Kidney (tissue), 14 donors: Measurements from ENCODE around the gene TLE5. TPM values are rescaled to one million over a fixed set of nuclear protein-coding genes. Genes with fewer than 3 reads are reported as not detected.

ENCODE experiments used
- DNase-seq, 5 donors: peaks; one replicate each; pipeline ENCODE4 v3.0.0-alpha.2; 2013 to 2020
- FAIRE-seq: peaks from 2 replicates; lab custom pipeline; 2012; peaks lifted over from hg19 to GRCh38; lab: Jason Lieb, UNC
- H3K27ac ChIP-seq, 2 donors: one replicate each; pipeline ENCODE4 v1.7.0; 2013; ENCODE audit warnings: low read depth in 2 of 2, low read length in 2 of 2, inconsistent platforms in 1 of 2
- H3K27me3 ChIP-seq: one replicate; pipeline ENCODE4 v1.7.1; 2013; ENCODE audit warnings: low read length, inconsistent platforms; ENCODE audit not compliant: control insufficient read depth, insufficient read depth
- H3K36me3 ChIP-seq, 3 donors: one replicate each; pipeline versions ENCODE4 v1.7.0 to v1.7.1; 2013; ENCODE audit warnings: low read length in 3 of 3, control low read depth in 1 of 3, inconsistent platforms in 1 of 3; ENCODE audit not compliant: insufficient read depth in 3 of 3, control insufficient read depth in 2 of 3
- H3K4me1 ChIP-seq, 3 donors: one replicate each; pipeline versions ENCODE4 v1.7.0 to v1.7.1; 2013; ENCODE audit warnings: low read length in 3 of 3, inconsistent platforms in 1 of 3, low read depth in 1 of 3; ENCODE audit not compliant: control insufficient read depth in 2 of 3, insufficient read depth in 2 of 3
- H3K4me3 ChIP-seq, 3 donors: one replicate each; pipeline versions ENCODE4 v1.7.0 to v1.8.1; 2013; ENCODE audit warnings: low read length in 3 of 3, control low read depth in 1 of 3, inconsistent platforms in 1 of 3
- H3K9ac ChIP-seq, 3 donors: one replicate each; pipeline versions ENCODE4 v1.7.0 to v1.7.1; 2013; ENCODE audit warnings: low read length in 3 of 3, control low read depth in 1 of 3, inconsistent platforms in 1 of 3
- H3K9me3 ChIP-seq, 3 donors: one replicate each; pipeline versions ENCODE4 v1.7.0 to v1.7.1; 2013; ENCODE audit warnings: low read length in 3 of 3, control low read depth in 1 of 3, inconsistent platforms in 1 of 3; ENCODE audit not compliant: control insufficient read depth in 2 of 3, insufficient read depth in 1 of 3
- intact Hi-C: fragments of 100-400 bp; cut with DNase I; formaldehyde crosslinking; loops from one replicate; pipeline ENCODE4 v1.11.1; 2022
- polyA plus RNA-seq: library from polyadenylated mRNA; stranded (reverse); fragments of 350-450 nt; fragmentation: Illumina TruSeq; extraction: RNeasy Lipid Tissue Mini Kit (QIAGEN cat#74804); gene quantifications from one replicate; pipeline ENCODE4 v1.2.3, GENCODE V29; 2014; ENCODE audit warnings: low read depth, low replicate concordance; ENCODE audit not compliant: insufficient read depth
- total RNA-seq: library from RNA; stranded (reverse); fragmentation: NEBNext Ultra II Directional; extraction: Animal tissue kit (Norgen Biotek cat#: 25700); gene quantifications from one replicate; pipeline ENCODE4 v1.2.1, GENCODE V29; 2021
- TF ChIP-seq, protein P1 (sequence below): IDR thresholded peaks from 3 replicates; pipeline ENCODE4 v1.5.1; 2012; ENCODE audit warnings: mild to moderate bottlenecking, moderate library complexity, borderline replicate concordance; ENCODE audit not compliant: insufficient read depth; ENCODE audit errors: extremely low read depth
- donor health status: control.
- donor health status: control.
- donor health status: control.
- donor health status: control.
- donor health status: control.
- donor health status: DM: yes; HTN: yes; CAD: no.
- donor health status: Normal renal cell carcinoma (clear cell type).

Gene TLE5
- total and polyA plus RNA-seq, 2 donors from 2014 or later, result 526 to 580 TPM

DNA sequence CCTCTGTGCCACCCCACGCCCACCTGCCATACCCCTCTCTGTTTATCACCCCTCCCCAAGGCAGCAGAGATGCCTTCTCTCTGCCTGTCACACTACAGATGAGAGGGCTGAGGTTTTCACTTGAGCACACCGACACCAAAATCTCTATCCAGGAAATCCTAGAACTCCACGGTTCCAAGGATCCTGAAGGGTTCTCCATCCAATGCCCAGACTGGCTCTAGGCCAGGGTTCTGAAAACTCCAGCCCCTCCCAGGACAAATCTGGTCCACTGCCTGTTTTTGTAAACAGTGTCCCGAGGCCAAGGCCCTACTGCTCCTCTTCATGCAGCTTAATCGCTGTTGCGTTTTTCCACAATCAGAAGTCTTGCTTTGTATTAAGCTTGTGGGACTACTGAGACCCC, 53.3 kb downstream of the TLE5 start:
- Histone ChIP-seq H3K36me3 (peaks cover 0 to 15% (median 5%) of the 10 kb centered on the region in 3 donors), H3K9me3 (no peaks in the 10 kb centered on the region), H3K27me3 (no peaks in the 10 kb centered on the region), H3K4me3 (no peak overlapping the region), H3K9ac (no peak overlapping the region), H3K27ac (no peak overlapping the region), H3K4me1 (no peaks in the 10 kb centered on the region)
- DNase-seq, result no peak
- TF ChIP-seq, protein P1, sequence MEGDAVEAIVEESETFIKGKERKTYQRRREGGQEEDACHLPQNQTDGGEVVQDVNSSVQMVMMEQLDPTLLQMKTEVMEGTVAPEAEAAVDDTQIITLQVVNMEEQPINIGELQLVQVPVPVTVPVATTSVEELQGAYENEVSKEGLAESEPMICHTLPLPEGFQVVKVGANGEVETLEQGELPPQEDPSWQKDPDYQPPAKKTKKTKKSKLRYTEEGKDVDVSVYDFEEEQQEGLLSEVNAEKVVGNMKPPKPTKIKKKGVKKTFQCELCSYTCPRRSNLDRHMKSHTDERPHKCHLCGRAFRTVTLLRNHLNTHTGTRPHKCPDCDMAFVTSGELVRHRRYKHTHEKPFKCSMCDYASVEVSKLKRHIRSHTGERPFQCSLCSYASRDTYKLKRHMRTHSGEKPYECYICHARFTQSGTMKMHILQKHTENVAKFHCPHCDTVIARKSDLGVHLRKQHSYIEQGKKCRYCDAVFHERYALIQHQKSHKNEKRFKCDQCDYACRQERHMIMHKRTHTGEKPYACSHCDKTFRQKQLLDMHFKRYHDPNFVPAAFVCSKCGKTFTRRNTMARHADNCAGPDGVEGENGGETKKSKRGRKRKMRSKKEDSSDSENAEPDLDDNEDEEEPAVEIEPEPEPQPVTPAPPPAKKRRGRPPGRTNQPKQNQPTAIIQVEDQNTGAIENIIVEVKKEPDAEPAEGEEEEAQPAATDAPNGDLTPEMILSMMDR, result no peak
- intact Hi-C loops, result no loop called here
- no peak for FAIRE-seq

DNA sequence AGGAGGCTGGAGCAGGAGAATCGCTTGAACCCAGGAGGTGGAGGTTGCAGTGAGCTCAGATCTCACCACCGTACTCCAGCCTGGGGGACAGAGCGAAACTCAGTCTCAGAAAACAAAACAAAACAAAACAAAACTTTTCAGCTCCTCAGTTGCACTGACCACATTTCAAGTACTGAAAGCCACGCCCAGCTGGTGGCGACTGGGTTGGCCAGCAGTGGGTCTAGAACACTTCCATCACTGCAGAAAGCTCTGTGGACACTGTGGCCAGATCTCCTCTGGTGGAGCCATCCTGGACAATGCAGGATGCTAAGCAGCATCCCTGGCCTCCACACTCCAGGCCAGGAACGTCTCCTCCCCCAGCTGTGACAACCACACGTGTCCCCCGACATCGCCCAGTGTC, 54.3 kb downstream of the TLE5 start:
- Histone ChIP-seq H3K9ac (no peak overlapping the region), H3K9me3 (no peaks in the 10 kb centered on the region), H3K27ac (no peak overlapping the region), H3K4me3 (no peak overlapping the region), H3K4me1 (no peaks in the 10 kb centered on the region), H3K27me3 (no peaks in the 10 kb centered on the region), H3K36me3 (peaks cover 0 to 8% (median 5%) of the 10 kb centered on the region in 3 donors)
- intact Hi-C loops, result no loop called here
- FAIRE-seq (no peak), DNase-seq (no peak)
- TF ChIP-seq, protein P1, result no peak

DNA sequence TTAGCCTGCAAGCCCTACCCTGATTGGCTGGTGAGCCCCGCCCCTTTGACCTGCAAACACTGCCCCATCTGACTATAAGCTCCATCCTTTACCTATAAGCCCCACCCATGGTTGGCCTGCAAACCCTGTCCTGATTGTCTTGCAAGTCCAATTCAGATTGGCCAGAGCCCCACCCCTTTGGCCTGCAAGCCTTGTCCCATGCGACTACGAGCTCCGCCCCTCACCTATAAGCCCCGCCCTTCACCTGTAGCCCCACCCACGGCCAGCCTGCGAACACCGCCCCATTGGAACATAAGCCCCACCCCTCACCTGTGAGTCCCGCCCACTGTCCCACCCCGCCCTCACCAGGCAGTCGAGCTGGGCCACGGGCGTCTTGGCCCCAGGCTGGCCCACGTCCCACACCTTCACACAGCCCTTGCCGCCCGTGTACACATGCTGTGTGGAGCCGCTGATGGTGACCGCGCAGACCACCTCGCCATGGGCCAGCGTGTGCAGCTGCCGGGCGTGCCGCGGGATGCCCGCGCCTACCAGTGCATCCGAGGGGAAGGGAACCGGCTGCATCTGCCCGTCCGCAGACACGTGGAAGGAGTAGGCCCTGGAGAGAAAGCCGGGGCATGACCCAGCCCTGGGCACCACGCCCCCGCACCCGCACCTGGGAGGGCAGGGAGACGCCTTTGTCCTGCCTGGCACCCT, 56.1 kb downstream of the TLE5 start:
- no peak overlapping the region for H3K27ac ChIP-seq
- no peak for FAIRE-seq
- no peaks in the 10 kb centered on the region for H3K9me3 ChIP-seq
- H3K4me3 ChIP-seq, result no peak overlapping the region
- H3K36me3 ChIP-seq, result peaks cover 0 to 8% (median 5%) of the 10 kb centered on the region in 3 donors
- H3K27me3 ChIP-seq, result no peaks in the 10 kb centered on the region
- TF ChIP-seq, protein P1, result no peak
- peak in 2 of 5 donors; percentile 40 to 60 for DNase-seq
- H3K9ac ChIP-seq, result no peak overlapping the region
- no peaks in the 10 kb centered on the region for H3K4me1 ChIP-seq
- intact Hi-C loops, result no loop called here
